Measurements from ENCODE around the gene CD6. TPM values are rescaled to one million over a fixed set of nuclear protein-coding genes. Genes with fewer than 3 reads are reported as not detected.

The CD6 gene
- total and polyA plus RNA-seq, 2 of the 8 experiments (the other 6 are each of a cell fraction or from before 2014, with no cell fraction given), result 0.03 TPM; not detected in 1

DNA sequence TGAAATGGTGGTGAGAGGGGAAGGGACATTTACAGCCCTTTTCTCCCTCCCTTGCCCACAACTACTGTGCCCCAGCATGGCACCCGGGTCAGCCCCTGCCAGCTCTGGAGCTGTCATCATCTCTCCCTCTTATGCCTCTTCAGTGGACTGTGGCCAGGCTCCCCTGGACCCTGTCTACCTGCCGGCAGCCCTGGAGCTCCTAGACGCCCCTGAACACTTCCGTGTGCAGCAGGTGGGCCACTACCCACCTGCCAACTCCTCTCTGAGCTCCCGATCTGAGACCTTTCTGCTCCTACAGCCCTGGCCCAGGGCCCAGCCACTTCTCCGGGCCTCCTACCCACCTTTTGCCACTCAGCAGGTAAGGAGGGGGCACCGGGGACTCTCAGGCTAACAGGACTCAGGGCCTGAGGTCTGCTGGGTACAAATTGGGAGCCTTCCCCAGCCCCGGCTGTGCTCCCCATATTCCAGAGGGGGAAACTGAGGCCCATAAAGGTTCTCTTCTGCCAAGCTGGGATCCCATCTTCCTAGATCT is 44.4 kb upstream of the CD6 start (continued):
- TF ChIP-seq SUZ12 (IDR thresholded peaks at IDR 0.05; ENCODE audit: low read length) (no peak), SRF (IDR thresholded peaks at IDR 0.05; ENCODE audit: low read depth, low read length) (no peak), RNF2 (IDR thresholded peaks at IDR 0.05; ENCODE audit: borderline replicate concordance, low read depth, low read length, missing control alignments, poor library complexity, severe bottlenecking) (no peak), CHD2 (IDR thresholded peaks at IDR 0.05; ENCODE audit: low read length) (no peak), EZH2 (IDR thresholded peaks at IDR 0.05; ENCODE audit: low read depth, low read length, severe bottlenecking) (no peak)
- TF ChIP-seq, protein P1, sequence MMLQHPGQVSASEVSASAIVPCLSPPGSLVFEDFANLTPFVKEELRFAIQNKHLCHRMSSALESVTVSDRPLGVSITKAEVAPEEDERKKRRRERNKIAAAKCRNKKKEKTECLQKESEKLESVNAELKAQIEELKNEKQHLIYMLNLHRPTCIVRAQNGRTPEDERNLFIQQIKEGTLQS (IDR thresholded peaks at IDR 0.05; ENCODE audit: insufficient read depth, low read depth, low read length), result no peak

All from H1 (cell line).